KBM-7 (cell line): Measurements from ENCODE around the gene MLX.
"Not testable (repeated sequence)": the region's sequence is repeated elsewhere in the genome, so short reads cannot be mapped to it uniquely, and the experiment has no call there.

Source experiments
- DNase-seq: peaks from one replicate; pipeline ENCODE4 v3.0.0-alpha.2; 2015
- in situ Hi-C: fragments of 300-500 bp; cut with MboI; formaldehyde crosslinking; loops from 2 replicates; pipeline ENCODE4 v1.14.3; 2020; ENCODE audit warnings: low sequenced_read_pairs, low pct_unique_long_range_greater_than_20kb, mixed read lengths

The MLX gene

GRCh38 chr17:42553161-42553818 is 13.6 kb upstream of the MLX start:
- in situ Hi-C loops, result no loop called here
- no peak for DNase-seq

DNA sequence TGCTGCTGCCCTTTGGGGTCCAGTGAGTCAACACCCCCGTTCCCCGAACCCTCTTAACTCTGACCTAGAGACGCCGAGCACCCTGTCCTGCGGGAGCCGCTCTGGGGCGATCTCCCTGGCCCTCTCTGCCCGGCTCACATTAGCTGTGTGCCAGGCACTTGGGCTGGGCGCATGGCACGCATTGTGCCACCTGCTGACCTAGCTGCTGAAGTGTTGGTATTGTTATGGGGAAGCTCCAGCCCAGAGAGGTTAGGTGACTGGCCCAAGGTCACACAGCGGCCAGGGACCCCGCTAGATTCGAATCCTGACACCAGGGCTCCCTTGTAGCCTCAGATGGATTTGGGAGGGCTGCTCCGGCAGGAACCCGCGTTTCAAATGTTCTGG is 13.0 kb upstream of the MLX start:
- in situ Hi-C loops, result no loop called here
- no peak for DNase-seq

GRCh38 chr17:42554250-42555121 is 12.4 kb upstream of the MLX start:
- in situ Hi-C loops, result no loop called here
- DNase-seq, result peak; percentile 85

- in situ Hi-C loops, result no loop called here
- no peak for DNase-seq
Measured at GRCh38 chr17:42555122-42555622, 11.7 kb upstream of the MLX start.

- DNase-seq, result peak; percentile 48
- in situ Hi-C loops, result not testable (repeated sequence)
Measured at GRCh38 chr17:42555961-42556617, 10.8 kb upstream of the MLX start.

DNA sequence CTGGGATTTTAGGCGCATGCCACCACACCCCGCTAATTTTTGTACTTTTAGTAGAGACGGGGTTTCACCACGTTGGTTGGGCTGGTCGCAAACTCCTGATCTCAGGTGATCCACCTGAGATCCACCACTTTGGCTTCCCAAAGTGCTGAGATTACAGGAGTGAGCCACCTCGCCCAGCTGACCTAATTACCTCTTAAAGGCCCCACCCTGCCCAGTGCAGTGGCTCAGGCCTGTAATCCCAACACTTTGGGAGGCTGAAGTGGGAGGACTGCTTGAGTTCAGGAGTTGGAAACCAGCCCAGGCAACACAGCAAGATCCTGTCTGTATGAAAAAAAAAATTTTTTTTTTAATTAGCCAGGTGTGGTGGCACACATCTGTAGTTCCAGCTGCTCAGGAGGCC is 7.8 kb upstream of the MLX start:
- in situ Hi-C loops, result no loop called here
- DNase-seq, result no peak

GRCh38 chr17:42560246-42560645 is 6.7 kb upstream of the MLX start:
- in situ Hi-C loops, result no loop called here

DNA sequence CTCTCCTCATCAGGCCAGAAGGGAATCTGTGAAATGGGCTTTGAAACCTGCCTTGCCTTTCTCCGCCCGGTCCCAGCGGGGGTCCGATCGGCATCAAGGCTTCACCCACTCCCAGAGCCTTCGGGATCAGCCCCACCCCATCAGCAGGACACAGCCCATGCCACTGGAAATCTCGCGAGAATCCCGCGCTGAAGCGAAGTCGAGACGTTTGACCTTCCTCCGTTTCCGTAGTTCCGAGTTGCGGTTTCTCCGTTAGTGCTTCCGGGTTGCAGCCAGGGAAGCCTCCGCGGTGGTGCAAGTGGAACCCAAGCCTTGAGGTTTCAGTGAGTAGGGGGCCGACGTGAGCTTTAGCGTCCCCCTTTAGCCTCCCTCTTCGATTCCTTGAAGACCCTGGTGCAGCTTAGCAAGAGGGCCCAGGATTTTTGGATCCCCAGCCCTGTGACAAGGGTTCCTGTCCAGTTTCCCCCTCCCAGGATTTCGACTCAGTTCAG is 5.0 kb upstream of the MLX start, which contains the start of gene COASY:
Gene COASY, plus strand, starts transcription at position 252 of the 491 bp plus-strand sequence. CDS start 475 bp downstream, outside the sequence.
- DNase-seq, result peak; percentile 94
- in situ Hi-C loops, result no loop called here

More at GRCh38 chr17:42560246-42560645, 6.7 kb upstream of the MLX start:
- DNase-seq, result no peak

GRCh38 chr17:42562388-42563142 is 4.3 kb upstream of the MLX start:
- in situ Hi-C loops, result no loop called here
- no peak for DNase-seq

- DNase-seq, result peak; percentile 35
- in situ Hi-C loops, result no loop called here
Measured at GRCh38 chr17:42563143-42563509, 3.8 kb upstream of the MLX start.

DNA sequence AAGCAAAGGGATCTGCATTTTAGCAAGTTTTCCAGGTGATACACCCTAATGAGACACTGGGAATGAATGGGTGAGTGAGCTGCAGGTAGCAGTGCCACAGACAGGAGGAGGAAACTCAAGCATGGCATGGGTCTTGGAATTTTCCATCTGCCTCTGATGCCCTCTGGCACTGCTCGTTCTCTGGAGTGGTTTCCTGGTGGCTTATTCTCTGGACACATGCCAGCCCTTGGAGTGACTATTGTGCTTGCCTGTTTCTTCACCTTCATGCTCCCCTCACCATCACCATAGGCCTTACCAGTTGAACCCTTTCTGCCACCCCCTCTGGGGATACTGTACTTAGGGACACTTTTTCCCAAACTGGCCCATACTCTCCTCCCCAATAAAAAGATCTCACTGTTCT is 3.4 kb upstream of the MLX start:
- in situ Hi-C loops, result no loop called here
- DNase-seq, result no peak

GRCh38 chr17:42563950-42564349 is 3.0 kb upstream of the MLX start:
- in situ Hi-C loops, result no loop called here
- no peak for DNase-seq

DNA sequence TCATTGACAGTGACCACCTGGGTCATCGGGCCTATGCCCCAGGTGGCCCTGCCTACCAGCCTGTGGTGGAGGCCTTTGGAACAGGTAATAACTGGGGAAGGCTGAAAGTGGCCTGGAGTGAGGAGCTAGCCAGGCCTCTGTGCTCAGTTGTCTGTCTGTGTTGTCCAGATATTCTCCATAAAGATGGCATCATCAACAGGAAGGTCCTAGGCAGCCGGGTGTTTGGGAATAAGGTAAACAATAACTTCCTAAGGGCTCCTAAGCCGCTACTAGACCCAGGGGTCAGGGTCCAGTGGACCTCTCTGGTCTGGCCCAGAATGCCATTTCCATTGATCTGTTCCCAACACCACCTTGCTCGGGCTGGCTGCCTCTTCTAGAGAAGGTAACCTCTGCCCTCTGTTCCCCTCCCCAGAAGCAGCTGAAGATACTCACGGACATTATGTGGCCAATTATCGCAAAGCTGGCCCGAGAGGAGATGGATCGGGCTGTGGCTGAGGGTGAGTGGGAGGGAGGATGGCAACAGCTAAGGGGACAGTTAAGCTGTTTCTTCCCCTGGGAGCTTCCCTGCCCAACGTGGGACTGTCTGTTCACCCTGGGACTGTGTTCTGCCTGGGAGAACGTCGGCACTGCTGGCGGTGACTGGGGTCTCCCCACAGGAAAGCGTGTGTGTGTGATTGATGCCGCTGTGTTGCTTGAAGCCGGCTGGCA is 1.9 kb upstream of the MLX start:
- in situ Hi-C loops, result no loop called here
- no peak for DNase-seq

DNA sequence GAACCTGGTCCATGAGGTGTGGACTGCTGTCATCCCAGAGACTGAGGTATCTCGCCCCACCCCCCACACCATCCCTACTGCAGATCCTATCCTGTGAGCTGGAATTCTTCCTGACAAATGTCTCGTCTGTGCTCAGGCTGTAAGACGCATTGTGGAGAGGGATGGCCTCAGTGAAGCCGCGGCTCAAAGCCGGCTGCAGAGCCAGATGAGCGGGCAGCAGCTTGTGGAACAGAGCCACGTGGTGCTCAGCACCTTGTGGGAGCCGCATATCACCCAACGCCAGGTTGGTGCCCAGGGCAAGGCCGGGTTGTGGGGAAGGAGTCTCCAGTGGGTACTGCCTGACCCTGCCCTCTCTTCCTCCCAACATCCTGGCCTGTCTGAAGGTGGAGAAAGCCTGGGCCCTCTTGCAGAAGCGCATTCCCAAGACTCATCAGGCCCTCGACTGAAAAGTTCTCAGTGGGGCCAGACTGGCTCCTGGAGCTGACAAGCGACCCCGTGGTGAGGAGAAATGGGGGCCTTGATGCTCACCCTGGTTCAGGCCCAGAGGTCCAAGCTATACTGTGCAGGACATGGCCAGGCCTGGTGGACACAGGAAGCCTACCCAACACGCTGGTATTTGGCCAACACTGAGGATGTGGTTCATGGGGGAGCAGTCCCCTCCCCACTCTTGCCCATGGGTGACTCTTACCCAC is 1.2 kb upstream of the MLX start:
- in situ Hi-C loops, result no loop called here
- DNase-seq, result no peak

GRCh38 chr17:42566215-42566882 is 551 bp upstream of the MLX start:
- in situ Hi-C loops, result no loop called here

DNA sequence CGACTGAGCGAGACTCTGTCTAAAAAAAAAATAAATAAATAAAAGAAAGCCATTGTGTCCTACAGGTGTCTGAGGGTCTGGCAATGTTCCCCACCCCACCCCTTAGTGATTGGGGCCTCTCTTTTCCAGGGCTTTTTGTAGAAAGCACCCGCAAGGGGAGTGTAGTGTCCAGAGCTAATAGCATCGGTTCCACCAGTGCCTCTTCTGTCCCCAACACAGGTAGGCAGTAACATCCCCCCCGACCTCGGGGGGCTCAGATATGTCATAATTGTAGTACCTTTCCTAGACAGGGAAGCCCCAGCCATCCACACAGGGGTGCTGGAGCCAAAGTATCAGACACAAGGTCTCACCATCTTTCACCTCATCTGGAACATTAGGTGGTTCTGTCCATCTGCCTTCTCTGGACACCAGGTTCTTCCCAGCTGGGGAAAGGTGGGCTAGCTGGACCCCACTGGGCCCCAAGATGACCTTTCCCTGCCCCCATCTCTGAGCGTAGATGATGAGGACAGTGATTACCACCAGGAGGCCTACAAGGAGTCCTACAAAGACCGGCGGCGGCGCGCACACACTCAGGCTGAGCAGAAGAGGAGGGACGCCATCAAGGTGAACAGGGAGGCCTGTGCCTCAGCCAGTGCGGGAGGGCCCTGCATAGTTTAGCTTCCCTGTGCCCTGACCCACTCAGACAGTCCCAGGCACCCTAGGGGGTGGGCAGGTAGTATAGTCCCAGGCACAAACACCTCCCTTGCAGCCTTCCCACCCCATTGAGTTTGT is 1.6 kb downstream of the MLX start:
- no peak for DNase-seq
- in situ Hi-C loops, result no loop called here

More at GRCh38 chr17:42566215-42566882, 551 bp upstream of the MLX start:
- DNase-seq, result no peak
